ENCODE results near the gene OXGR1.

- no peak for TF ChIP-seq CTCF (conservative IDR thresholded peaks at IDR 0.05; ENCODE audit: low read length)
- no peak for TF ChIP-seq EZH2phosphoT487 (IDR thresholded peaks at IDR 0.05; ENCODE audit: borderline replicate concordance, low read depth, low read length)
Observed at GRCh38 chr13:96960379-96960778, 33.9 kb downstream of the OXGR1 start.

Measured in OCI-LY7 (cell line).